Prostate gland (tissue), 2 donors: Measurements from ENCODE around the gene ATF5.

ENCODE experiments used
- CTCF ChIP-seq, 4 experiments: fragments of 200-600 bp in 2 of 4; fragments of 450-650 bp in 2 of 4; sonication (generic) in 2 of 4; IDR thresholded peaks; 1 replicate in 3 of 4; 2 replicates in 1 of 4; pipeline ENCODE4 v1.5.1; 2016 to 2019; ENCODE audit warnings: antibody characterized with exemption in 4 of 4, mild to moderate bottlenecking in 2 of 4, moderate library complexity in 2 of 4
- POLR2A ChIP-seq: fragments of 450-650 bp; IDR thresholded peaks from one replicate; pipeline ENCODE4 v1.6.1; 2016; ENCODE audit warnings: antibody characterized with exemption, mild to moderate bottlenecking

GRCh38 chr19:49952479-49952836, 23.5 kb downstream of the ATF5 start:
- no peak for TF ChIP-seq CTCF (IDR thresholded peaks at IDR 0.05)
- no peak for TF ChIP-seq POLR2A
